Skeletal muscle tissue (tissue), 1 donor: ENCODE data around the gene RNF19B. TPM values are rescaled to one million over a fixed set of nuclear protein-coding genes. Genes with fewer than 3 reads are reported as not detected.

Source experiments
- total RNA-seq: library from RNA; depleted of rRNA; stranded (reverse); fragments of >200 nt; gene quantifications from one replicate; pipeline ENCODE4 v1.2.3, GENCODE V29; 2014

RNF19B gene
- total RNA-seq, 1 donor from 2014 or later = 5.7 TPM

Other genes starting within 250 kb of the RNF19B start
- 33.9 TPM for gene YARS1, start 147.5 kb downstream of the RNF19B start, total RNA-seq
- gene S100PBP, start 147.2 kb downstream of the RNF19B start, total RNA-seq = 22.4 TPM
- 366 TPM for gene FNDC5, start 93.9 kb downstream of the RNF19B start, total RNA-seq
- not detected for gene HPCA, start 78.3 kb downstream of the RNF19B start, total RNA-seq
- 5.2 TPM for gene TMEM54, start 63.4 kb downstream of the RNF19B start, total RNA-seq
- gene AK2, start 72.1 kb upstream of the RNF19B start, total RNA-seq = 64.2 TPM
- gene AZIN2, start 116.3 kb upstream of the RNF19B start, total RNA-seq = 5.7 TPM
- gene TRIM62, start 217.2 kb upstream of the RNF19B start, total RNA-seq = 3.1 TPM